Trophoblast cell (in vitro differentiated cells and primary cell): ENCODE data around the gene TRIM13.
A peak's percentile ranks its signal among the peaks of the same experiment; 100 is the strongest.

ENCODE experiments used
- DNase-seq, 2 donors: peaks; one replicate each; pipeline ENCODE4 v3.0.0-alpha.2; 2016
- H2AFZ ChIP-seq: 2 replicates; pipeline ENCODE4 v1.6.1; 2013; ENCODE audit warnings: low read length, moderate library complexity, mild to moderate bottlenecking; ENCODE audit not compliant: insufficient read depth, poor library complexity
- H2AK5ac ChIP-seq: 2 replicates; pipeline ENCODE4 v1.6.1; 2013; ENCODE audit warnings: mild to moderate bottlenecking, low read length
- H2BK120ac ChIP-seq: 2 replicates; pipeline ENCODE4 v1.6.1; 2013; ENCODE audit warnings: low read length, mild to moderate bottlenecking, moderate library complexity; ENCODE audit not compliant: insufficient read depth, poor library complexity
- H2BK12ac ChIP-seq: 2 replicates; pipeline ENCODE4 v1.6.1; 2013; ENCODE audit warnings: mild to moderate bottlenecking, low read length, moderate library complexity
- H2BK5ac ChIP-seq: 2 replicates; pipeline ENCODE4 v1.6.1; 2013; ENCODE audit warnings: low read length, low read depth, moderate library complexity, mild to moderate bottlenecking; ENCODE audit not compliant: poor library complexity
- H3K14ac ChIP-seq: 2 replicates; pipeline ENCODE4 v1.6.1; 2013; ENCODE audit warnings: mild to moderate bottlenecking, low read length
- H3K18ac ChIP-seq: 2 replicates; pipeline ENCODE4 v1.6.1; 2013; ENCODE audit warnings: mild to moderate bottlenecking, low read length
- H3K23ac ChIP-seq: 2 replicates; pipeline ENCODE4 v1.6.1; 2013; ENCODE audit warnings: low read length
- H3K27ac ChIP-seq: 2 replicates; pipeline ENCODE4 v1.5.1; 2013; ENCODE audit warnings: low read depth, mild to moderate bottlenecking, inconsistent platforms, low read length, moderate library complexity
- H3K27me3 ChIP-seq: 2 replicates; pipeline ENCODE4 v1.6.1; 2013; ENCODE audit warnings: inconsistent platforms, mild to moderate bottlenecking, low read length, moderate library complexity; ENCODE audit not compliant: insufficient read depth
- H3K36me3 ChIP-seq, 2 experiments: 1 replicate in 1 of 2; 2 replicates in 1 of 2; pipeline ENCODE4 v1.6.1; 2013; ENCODE audit warnings: low read length in 2 of 2, mild to moderate bottlenecking in 2 of 2, moderate library complexity in 1 of 2; ENCODE audit not compliant: insufficient read depth in 2 of 2, control insufficient read depth in 1 of 2
- H3K4ac ChIP-seq: 2 replicates; pipeline ENCODE4 v1.6.1; 2013; ENCODE audit warnings: low read depth, mild to moderate bottlenecking, low read length, moderate library complexity
- H3K4me1 ChIP-seq, 2 experiments: 1 replicate in 1 of 2; 2 replicates in 1 of 2; pipeline ENCODE4 v1.6.1; 2013; ENCODE audit warnings: low read length in 2 of 2, mild to moderate bottlenecking in 2 of 2, moderate library complexity in 1 of 2; ENCODE audit not compliant: insufficient read depth in 2 of 2, control insufficient read depth in 1 of 2
- H3K4me2 ChIP-seq: 2 replicates; pipeline ENCODE4 v1.6.1; 2013; ENCODE audit warnings: inconsistent platforms, mild to moderate bottlenecking, low read length, moderate library complexity
- H3K4me3 ChIP-seq: 2 replicates; pipeline ENCODE4 v1.5.1; 2013; ENCODE audit warnings: mild to moderate bottlenecking, low read depth, low read length, inconsistent platforms
- H3K79me1 ChIP-seq: one replicate; pipeline ENCODE4 v1.6.1; 2013; ENCODE audit warnings: low read length
- H3K79me2 ChIP-seq: 2 replicates; pipeline ENCODE4 v1.6.1; 2013; ENCODE audit warnings: low read length, mild to moderate bottlenecking; ENCODE audit not compliant: control insufficient read depth, insufficient read depth, poor library complexity
- H3K9ac ChIP-seq: 2 replicates; pipeline ENCODE4 v1.6.1; 2013; ENCODE audit warnings: mild to moderate bottlenecking, low read length
- H3K9me3 ChIP-seq: 2 replicates; pipeline ENCODE4 v1.6.1; 2013; ENCODE audit warnings: low read depth, mild to moderate bottlenecking, control low read depth, inconsistent platforms, low read length; ENCODE audit not compliant: insufficient read depth
- H4K12ac ChIP-seq: 2 replicates; pipeline ENCODE4 v1.6.1; 2013; ENCODE audit warnings: low read depth, mild to moderate bottlenecking, low read length, moderate library complexity
- H4K8ac ChIP-seq: 2 replicates; pipeline ENCODE4 v1.6.1; 2013; ENCODE audit warnings: low read depth, mild to moderate bottlenecking, low read length, moderate library complexity
- H4K91ac ChIP-seq: one replicate; pipeline ENCODE4 v1.6.1; 2013; ENCODE audit warnings: low read depth, mild to moderate bottlenecking, low read length, moderate library complexity
- WGBS: extraction: QIAGEN DNeasy Blood & Tissue Kit; methylation state at CpG from one replicate; pipeline ENCODE4 v1.1.7; 2013; ENCODE audit warnings: missing lambda C conversion rate; ENCODE audit not compliant: insufficient read length, insufficient coverage; ENCODE audit errors: extremely low coverage; 5-methylcytosine and 5-hydroxymethylcytosine counted together

Gene TRIM13

DNA sequence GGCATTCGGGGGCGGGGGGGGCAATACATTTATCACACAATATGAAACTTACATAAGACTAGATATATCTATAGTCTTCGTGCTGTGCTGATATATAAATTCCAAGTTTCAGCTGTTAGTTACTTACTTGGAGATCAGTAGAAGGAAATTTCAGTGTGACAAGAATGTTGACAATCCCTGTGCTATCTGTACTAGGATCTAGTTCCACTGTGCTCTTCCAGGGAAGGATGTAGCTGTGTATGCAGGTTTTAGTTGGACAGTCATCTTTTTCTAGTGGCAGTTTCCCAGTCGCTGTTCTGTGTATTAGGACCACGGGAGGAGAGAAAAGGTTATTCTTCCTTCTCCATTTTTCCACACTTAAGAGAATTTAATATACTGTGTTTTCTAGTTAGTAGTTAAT, 3.2 kb upstream of the TRIM13 start:
- H3K9me3 ChIP-seq, result no peaks in the 10 kb centered on the region
- H2BK5ac ChIP-seq, result no peak overlapping the region
- no peak overlapping the region for H3K4ac ChIP-seq
- H2AK5ac ChIP-seq, result no peak overlapping the region
- no peak overlapping the region for H3K18ac ChIP-seq
- H3K4me3 ChIP-seq, result no peak overlapping the region
- H3K23ac ChIP-seq, result no peak overlapping the region
- H4K8ac ChIP-seq, result no peak overlapping the region
- no peak overlapping the region for H2AFZ ChIP-seq
- H3K79me1 ChIP-seq, result peaks cover 10% of the 10 kb centered on the region
- H3K36me3 ChIP-seq, result peaks cover 0 to 2% of the 10 kb centered on the region in 2 experiments
- H4K12ac ChIP-seq, result no peak overlapping the region
- no peak overlapping the region for H3K27ac ChIP-seq
- H2BK12ac ChIP-seq, result no peak overlapping the region
- H2BK120ac ChIP-seq, result no peak overlapping the region
- DNase-seq, result peak in 1 of 2 donors; percentile 62
- H3K14ac ChIP-seq, result no peak overlapping the region
- WGBS, result no CpG with 5 or more reads among the region's 5 CpGs
- peaks cover 9% of the 10 kb centered on the region for H3K79me2 ChIP-seq
- no peak overlapping the region for H4K91ac ChIP-seq
- no peak overlapping the region for H3K4me2 ChIP-seq
- peaks cover 3 to 8% of the 10 kb centered on the region in 2 experiments for H3K4me1 ChIP-seq
- H3K27me3 ChIP-seq, result no peaks in the 10 kb centered on the region
- no peak overlapping the region for H3K9ac ChIP-seq

- peaks cover 11% of the 10 kb centered on the region for H3K79me2 ChIP-seq
- no peak overlapping the region for H4K12ac ChIP-seq
- H4K91ac ChIP-seq, result no peak overlapping the region
- no peak overlapping the region for H2AFZ ChIP-seq
- H2BK120ac ChIP-seq, result no peak overlapping the region
- no peaks in the 10 kb centered on the region for H3K27me3 ChIP-seq
- no CpG with 5 or more reads among the region's 14 CpGs for WGBS
- no peak overlapping the region for H2BK5ac ChIP-seq
- H3K4ac ChIP-seq, result no peak overlapping the region
- no peak overlapping the region for H3K18ac ChIP-seq
- H3K4me2 ChIP-seq, result peak overlapping the region; percentile 91
- no peak overlapping the region for H3K4me3 ChIP-seq
- no peaks in the 10 kb centered on the region for H3K9me3 ChIP-seq
- peak overlapping the region; percentile 99 for H3K23ac ChIP-seq
- H4K8ac ChIP-seq, result peak overlapping the region; percentile 98
- no peak overlapping the region for H3K14ac ChIP-seq
- peaks cover 4 to 6% of the 10 kb centered on the region in 2 experiments for H3K36me3 ChIP-seq
- no peak overlapping the region for H2BK12ac ChIP-seq
- H3K79me1 ChIP-seq, result peaks cover 10% of the 10 kb centered on the region
- no peak overlapping the region for H3K9ac ChIP-seq
- peaks cover 3 to 9% of the 10 kb centered on the region in 2 experiments for H3K4me1 ChIP-seq
- no peak overlapping the region for H2AK5ac ChIP-seq
- no peak overlapping the region for H3K27ac ChIP-seq
- peak in 1 of 2 donors; percentile 17 for DNase-seq
Measured at GRCh38 chr13:49995625-49996101, 1.2 kb upstream of the TRIM13 start.

DNA sequence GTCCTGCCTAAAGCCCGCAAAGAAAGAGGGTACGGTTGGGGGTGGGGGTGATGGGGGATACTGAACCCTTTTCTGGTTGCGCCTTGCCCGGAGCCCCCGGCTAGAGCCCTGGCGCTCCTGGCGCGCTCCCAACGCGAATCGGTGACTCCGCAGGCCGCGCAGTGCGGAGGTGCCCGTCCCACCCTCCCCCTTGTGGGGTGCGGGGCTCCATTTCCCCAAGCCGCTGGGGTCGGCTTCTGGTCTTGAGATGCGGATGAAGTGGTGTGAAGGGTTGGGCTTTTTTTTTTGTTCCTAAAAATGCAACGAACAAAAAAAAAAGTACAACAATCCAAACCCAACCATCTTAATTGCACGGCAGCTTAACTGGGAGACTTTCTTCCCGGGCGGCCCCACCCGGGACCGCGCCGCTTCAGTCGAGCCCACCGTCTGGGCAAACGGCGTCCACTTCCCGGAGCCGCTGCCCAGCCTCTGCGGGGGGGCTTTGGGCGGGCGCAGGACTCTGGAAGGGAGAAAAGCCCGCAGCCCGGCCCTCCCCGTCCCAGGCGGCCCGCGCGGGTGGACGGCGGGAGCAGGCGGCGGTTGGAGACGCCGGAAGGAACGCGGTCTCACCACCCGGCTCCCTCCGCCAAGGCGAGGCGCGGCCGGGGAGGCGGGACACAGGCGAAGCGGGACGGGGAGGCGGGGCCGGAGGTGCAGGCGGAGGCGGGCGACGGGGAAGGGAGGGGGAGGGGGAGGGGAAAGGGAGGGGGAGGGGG, 504 bp upstream of the TRIM13 start:
- peak overlapping the region; percentile 91 for H2BK5ac ChIP-seq
- peak overlapping the region; percentile 93 for H2BK120ac ChIP-seq
- peak overlapping the region; percentile 98 for H4K12ac ChIP-seq
- H2AK5ac ChIP-seq, result peak overlapping the region; percentile 57
- no CpG with 5 or more reads among the region's 68 CpGs for WGBS
- H2BK12ac ChIP-seq, result peak overlapping the region; percentile 81
- H3K27me3 ChIP-seq, result no peaks in the 10 kb centered on the region
- peak overlapping the region; percentile 94 for H3K14ac ChIP-seq
- H3K4ac ChIP-seq, result peak overlapping the region; percentile 94
- H3K9ac ChIP-seq, result peak overlapping the region; percentile 89
- H2AFZ ChIP-seq, result peak overlapping the region; percentile 76
- H3K79me2 ChIP-seq, result peaks cover 11% of the 10 kb centered on the region
- no peak overlapping the region for H3K23ac ChIP-seq
- H3K36me3 ChIP-seq, result peaks cover 4 to 6% of the 10 kb centered on the region in 2 experiments
- peak overlapping the region; percentile 96 for H3K18ac ChIP-seq
- peak overlapping the region; percentile 88 for H4K91ac ChIP-seq
- peaks cover 3 to 9% of the 10 kb centered on the region in 2 experiments for H3K4me1 ChIP-seq
- peak overlapping the region; percentile 98 for H4K8ac ChIP-seq
- peak overlapping the region; percentile 95 for H3K27ac ChIP-seq
- peak; percentile 88 to 96 for DNase-seq
- H3K9me3 ChIP-seq, result no peaks in the 10 kb centered on the region
- peaks cover 10% of the 10 kb centered on the region for H3K79me1 ChIP-seq
- H3K4me2 ChIP-seq, result peak overlapping the region; percentile 91
- peak overlapping the region; percentile 79 for H3K4me3 ChIP-seq

DNA sequence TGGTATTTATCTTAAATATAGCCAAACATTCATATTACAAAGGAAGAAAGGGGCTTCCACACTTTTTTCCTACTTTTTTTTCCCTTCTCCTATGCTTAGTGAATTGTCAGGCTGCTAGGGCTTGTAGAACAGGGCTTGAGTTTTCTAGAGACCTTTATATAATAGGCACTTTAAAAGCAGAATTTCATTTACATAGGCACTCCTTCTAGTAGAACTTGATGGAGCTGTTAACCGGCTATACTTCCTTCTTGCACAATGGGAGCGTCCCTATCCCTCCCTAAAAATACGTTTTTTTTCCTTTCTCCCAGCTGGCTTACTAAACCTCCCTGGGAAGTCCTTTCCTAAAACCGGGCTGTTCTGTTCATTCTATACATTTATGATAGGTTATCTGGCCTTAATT, 1.1 kb downstream of the TRIM13 start:
- Histone ChIP-seq H2AFZ (no peak overlapping the region), H3K79me1 (peaks cover 10% of the 10 kb centered on the region), H3K27me3 (no peaks in the 10 kb centered on the region), H3K4ac (no peak overlapping the region), H2AK5ac (no peak overlapping the region), H3K4me1 (peaks cover 3 to 9% of the 10 kb centered on the region in 2 experiments), H3K9ac (no peak overlapping the region), H3K9me3 (no peaks in the 10 kb centered on the region), H4K8ac (no peak overlapping the region), H3K18ac (no peak overlapping the region), H2BK120ac (no peak overlapping the region), H3K27ac (no peak overlapping the region), H3K4me2 (peak overlapping the region; percentile 63), H3K14ac (no peak overlapping the region), H4K12ac (no peak overlapping the region), H3K36me3 (peaks cover 8 to 11% of the 10 kb centered on the region in 2 experiments), H3K23ac (no peak overlapping the region), H2BK5ac (no peak overlapping the region), H3K79me2 (peaks cover 11% of the 10 kb centered on the region), H4K91ac (no peak overlapping the region), H3K4me3 (no peak overlapping the region), H2BK12ac (no peak overlapping the region)
- DNase-seq, result no peak
- WGBS, result no CpG with 5 or more reads among the region's 4 CpGs
